ENCODE results near the gene FUBP3.
"Not testable (repeated sequence)": the region's sequence is repeated elsewhere in the genome, so short reads cannot be mapped to it uniquely, and the experiment has no call there.

Gene FUBP3

GRCh38 chr9:130543859-130544258 lies 35.5 kb upstream of the FUBP3 start:
- no peak overlapping the region for H3K4me3 Mint-ChIP-seq
- peaks cover 0 to 3% of the 10 kb centered on the region in 2 donors for H3K4me1 Mint-ChIP-seq
- H3K36me3 Mint-ChIP-seq: no peaks in the 10 kb centered on the region
- no peak for ATAC-seq (replicated peaks)
- peaks cover 44 to 51% of the 10 kb centered on the region in 2 donors for H3K27me3 Mint-ChIP-seq
- no peak for DNase-seq
- H3K9me3 Mint-ChIP-seq: peaks cover under 1 to 2% of the 10 kb centered on the region in 2 donors
- no peak overlapping the region for H3K27ac Mint-ChIP-seq

- Mint-ChIP-seq H3K27me3 (peaks cover 41 to 49% of the 10 kb centered on the region in 2 donors), H3K4me3 (no peak overlapping the region)
These were observed 35.0 kb upstream of the FUBP3 start for GRCh38 chr9:130544364-130544763.

GRCh38 chr9:130548103-130548502 lies 31.3 kb upstream of the FUBP3 start:
- Mint-ChIP-seq H3K9me3 (peaks cover 5% of the 10 kb centered on the region in 2 donors), H3K27me3 (peaks cover 25 to 26% of the 10 kb centered on the region in 2 donors), H3K4me1 (no peaks in the 10 kb centered on the region), H3K27ac (no peak overlapping the region), H3K4me3 (no peak overlapping the region), H3K36me3 (peaks cover 0 to 3% of the 10 kb centered on the region in 2 donors)
- no peak for DNase-seq
- ATAC-seq (replicated peaks): no peak

More at GRCh38 chr9:130544364-130544763, 35.0 kb upstream of the FUBP3 start:
- H3K36me3 Mint-ChIP-seq: peaks cover 0 to 3% of the 10 kb centered on the region in 2 donors
- peaks cover 0 to 3% of the 10 kb centered on the region in 2 donors for H3K4me1 Mint-ChIP-seq
- ATAC-seq (replicated peaks) (no peak), DNase-seq (no peak)
- peaks cover 5% of the 10 kb centered on the region in 2 donors for H3K9me3 Mint-ChIP-seq
- H3K27ac Mint-ChIP-seq: no peak overlapping the region

DNA sequence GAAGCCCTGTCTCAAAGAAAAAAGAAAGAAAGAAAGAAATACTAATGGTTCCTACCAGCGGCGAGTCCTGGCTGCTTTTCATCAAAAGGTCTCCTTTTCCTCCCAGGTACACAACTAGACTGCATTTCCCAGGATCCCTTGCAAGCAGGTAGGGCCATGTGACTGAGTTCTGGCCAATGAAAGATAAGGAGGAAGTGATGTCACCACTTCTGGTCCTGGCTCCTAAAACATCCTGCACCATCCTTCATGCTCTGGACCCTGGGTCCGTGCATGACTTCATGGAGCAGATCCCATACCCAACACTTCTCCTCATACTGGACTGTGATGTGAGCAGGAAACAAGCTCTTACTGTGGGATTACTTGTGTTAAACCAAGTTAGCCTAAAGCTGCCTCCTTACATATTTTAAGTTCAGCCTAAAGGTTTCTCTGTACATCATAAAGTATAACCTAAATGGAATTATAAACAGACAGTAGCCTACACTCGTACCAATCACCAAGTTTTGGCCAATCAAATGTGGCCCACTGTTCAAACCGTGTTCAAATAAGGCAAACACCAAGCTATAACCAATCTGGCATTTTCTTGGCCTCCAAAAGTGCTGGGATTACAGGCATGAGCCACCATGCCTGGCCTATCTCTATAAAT lies 30.2 kb upstream of the FUBP3 start:
- no peak for ATAC-seq (replicated peaks)
- DNase-seq: no peak
- Mint-ChIP-seq H3K4me3 (no peak overlapping the region), H3K4me1 (no peaks in the 10 kb centered on the region), H3K9me3 (peaks cover 5% of the 10 kb centered on the region in 2 donors), H3K36me3 (peaks cover 0 to 3% of the 10 kb centered on the region in 2 donors), H3K27ac (no peak overlapping the region), H3K27me3 (peaks cover 17 to 23% of the 10 kb centered on the region in 2 donors)

- H3K4me1 Mint-ChIP-seq: no peaks in the 10 kb centered on the region
- H3K27ac Mint-ChIP-seq: no peak overlapping the region
- no peaks in the 10 kb centered on the region for H3K9me3 Mint-ChIP-seq
- no peak for ATAC-seq (replicated peaks)
- peaks cover 22 to 48% of the 10 kb centered on the region in 2 donors for H3K27me3 Mint-ChIP-seq
- DNase-seq: no peak
- peak overlapping the region in 1 of 2 donors; percentile 19 for H3K4me3 Mint-ChIP-seq
- H3K36me3 Mint-ChIP-seq: no peaks in the 10 kb centered on the region
These were observed 24.8 kb upstream of the FUBP3 start for GRCh38 chr9:130554606-130555005.

DNA sequence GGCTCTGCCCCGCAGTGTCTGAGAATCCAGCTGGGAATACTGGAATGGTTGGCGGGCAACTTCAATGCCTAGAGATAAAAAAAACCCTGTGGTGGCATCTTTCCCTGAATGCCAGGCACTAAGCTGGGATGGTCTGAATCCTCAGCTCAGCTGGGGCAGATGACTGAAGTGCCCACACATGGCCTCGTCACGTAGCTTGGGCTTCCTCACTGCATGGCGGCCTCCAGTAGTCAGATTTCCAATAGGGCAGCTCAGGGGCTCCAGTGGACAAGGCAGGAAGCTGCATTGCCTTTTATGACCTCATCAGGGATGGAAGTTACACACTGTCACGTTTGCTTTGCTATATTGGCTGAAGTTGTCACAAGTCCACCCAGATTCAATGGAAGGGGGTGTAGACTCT lies 24.3 kb upstream of the FUBP3 start:
- Mint-ChIP-seq H3K36me3 (no peaks in the 10 kb centered on the region), H3K27me3 (peaks cover 22 to 48% of the 10 kb centered on the region in 2 donors), H3K9me3 (no peaks in the 10 kb centered on the region), H3K4me1 (no peaks in the 10 kb centered on the region), H3K4me3 (no peak overlapping the region), H3K27ac (no peak overlapping the region)
- DNase-seq (no peak), ATAC-seq (replicated peaks) (no peak)

- DNase-seq: no peak
- Mint-ChIP-seq H3K4me3 (no peak overlapping the region), H3K4me1 (no peaks in the 10 kb centered on the region), H3K36me3 (no peaks in the 10 kb centered on the region), H3K27me3 (peaks cover 22 to 48% of the 10 kb centered on the region in 2 donors), H3K9me3 (no peaks in the 10 kb centered on the region), H3K27ac (no peak overlapping the region)
- ATAC-seq (replicated peaks): no peak
These were observed 23.4 kb upstream of the FUBP3 start for GRCh38 chr9:130555968-130556367.

DNA sequence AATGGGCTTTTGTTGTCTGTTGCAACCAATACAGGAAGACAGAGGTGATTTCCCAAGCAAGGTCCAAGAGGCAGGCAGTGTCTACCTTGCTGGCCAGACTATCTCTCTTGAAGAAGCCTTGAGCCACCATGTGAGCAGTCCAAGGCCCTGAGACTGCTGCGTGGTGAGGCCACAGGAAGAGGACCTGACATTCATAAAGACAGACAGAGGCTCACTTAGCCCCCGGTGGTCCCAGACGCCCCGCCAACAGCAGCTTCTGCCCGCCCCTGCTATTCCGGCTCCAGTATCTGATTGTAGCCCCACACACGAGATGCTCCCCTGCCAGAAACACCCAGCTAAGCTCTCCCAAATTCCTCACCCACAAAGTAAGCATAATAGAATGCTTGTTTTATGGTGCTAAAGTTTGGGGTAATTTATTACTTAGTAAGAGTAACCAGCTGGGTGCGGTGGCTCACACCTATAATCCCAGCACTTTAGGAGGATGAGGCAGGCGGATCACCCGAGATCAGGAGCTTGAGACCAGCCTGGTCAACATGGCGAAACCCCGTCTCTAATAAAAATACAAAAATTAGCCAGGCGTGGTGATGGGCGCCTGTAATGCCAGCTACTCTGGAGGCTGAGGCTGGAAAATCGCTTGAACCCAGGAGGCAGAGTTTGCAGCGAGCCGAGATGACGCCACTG lies 22.8 kb upstream of the FUBP3 start:
- H3K4me1 Mint-ChIP-seq: no peaks in the 10 kb centered on the region
- H3K36me3 Mint-ChIP-seq: no peaks in the 10 kb centered on the region
- ATAC-seq (replicated peaks) (no peak), DNase-seq (no peak)
- no peak overlapping the region for H3K27ac Mint-ChIP-seq
- no peaks in the 10 kb centered on the region for H3K9me3 Mint-ChIP-seq
- H3K4me3 Mint-ChIP-seq: no peak overlapping the region
- H3K27me3 Mint-ChIP-seq: peaks cover 22 to 48% of the 10 kb centered on the region in 2 donors

DNA sequence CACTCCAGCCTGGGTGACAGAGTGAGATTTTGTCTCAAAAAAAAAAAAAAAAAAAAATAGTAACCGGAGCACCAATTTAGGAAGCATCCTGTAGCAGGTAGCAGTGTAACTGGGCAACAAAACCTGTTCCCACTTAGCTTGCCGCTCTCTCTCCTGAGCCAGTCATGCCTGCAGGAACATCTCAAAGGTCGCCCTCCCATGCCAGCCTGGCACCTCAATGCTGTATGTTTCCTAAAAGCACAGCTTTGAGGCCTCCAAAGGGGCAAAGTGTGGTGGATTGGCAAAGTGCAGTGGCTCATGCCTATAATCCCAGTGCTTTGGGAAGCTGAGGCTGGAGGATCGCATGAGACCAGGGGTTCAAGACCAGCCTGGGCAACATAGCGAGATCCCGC lies 22.3 kb upstream of the FUBP3 start:
- H3K36me3 Mint-ChIP-seq: no peaks in the 10 kb centered on the region
- ATAC-seq (replicated peaks): no peak
- no peaks in the 10 kb centered on the region for H3K9me3 Mint-ChIP-seq
- peaks cover 19 to 44% of the 10 kb centered on the region in 2 donors for H3K27me3 Mint-ChIP-seq
- DNase-seq: no peak
- H3K4me1 Mint-ChIP-seq: no peaks in the 10 kb centered on the region
- no peak overlapping the region for H3K27ac Mint-ChIP-seq
- no peak overlapping the region for H3K4me3 Mint-ChIP-seq

DNA sequence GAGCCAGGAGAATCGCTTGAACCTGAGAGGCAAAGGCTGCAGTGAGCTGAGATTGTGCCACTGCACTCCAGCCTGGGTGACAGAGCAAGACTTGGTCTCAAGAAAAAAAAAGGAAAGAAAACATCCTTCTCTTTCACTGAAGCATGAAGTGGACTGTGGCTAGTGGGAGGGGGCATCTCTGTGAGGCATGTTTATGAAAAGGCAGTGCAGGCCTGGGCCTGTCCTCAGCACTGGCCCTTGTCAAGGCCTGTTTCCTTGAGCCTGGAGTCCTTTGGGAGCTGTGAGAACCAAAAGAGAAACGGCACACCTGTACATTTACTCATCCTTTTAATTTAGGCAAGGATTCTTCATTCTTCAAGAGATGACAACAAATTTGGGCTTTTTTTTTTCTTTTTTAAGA lies 18.3 kb upstream of the FUBP3 start:
- Mint-ChIP-seq H3K4me1 (no peaks in the 10 kb centered on the region), H3K4me3 (no peak overlapping the region), H3K36me3 (no peaks in the 10 kb centered on the region), H3K27ac (no peak overlapping the region), H3K9me3 (no peaks in the 10 kb centered on the region), H3K27me3 (peaks cover 26 to 46% of the 10 kb centered on the region in 2 donors)
- no peak for ATAC-seq (replicated peaks)
- DNase-seq: no peak

- H3K27ac Mint-ChIP-seq; ATAC-seq (replicated peaks); DNase-seq; H3K4me1 Mint-ChIP-seq; H3K36me3 Mint-ChIP-seq; H3K4me3 Mint-ChIP-seq; H3K9me3 Mint-ChIP-seq: not testable (repeated sequence)
- H3K27me3 Mint-ChIP-seq: peaks cover 28 to 48% of the 10 kb centered on the region in 2 donors
These were observed 16.9 kb upstream of the FUBP3 start for GRCh38 chr9:130562525-130562924.

DNA sequence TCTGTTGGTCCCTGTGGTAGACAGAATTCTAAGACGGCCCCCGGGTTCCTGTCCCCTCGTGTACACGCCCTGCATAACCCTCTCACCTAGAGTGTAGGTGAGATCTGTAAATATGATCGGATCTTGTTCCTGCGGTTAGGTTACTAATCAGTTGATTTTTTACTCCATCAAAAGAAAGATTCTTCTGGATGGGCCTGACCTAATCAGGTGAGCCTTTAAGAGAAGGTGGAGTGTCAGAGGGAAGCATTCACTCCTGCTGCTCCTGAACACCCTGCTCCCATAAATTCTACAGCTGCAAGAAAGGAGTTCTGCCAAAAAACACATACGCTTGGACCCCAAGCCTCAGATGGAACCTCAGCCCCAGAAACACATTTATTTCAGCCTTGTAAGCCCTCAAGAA lies 15.6 kb upstream of the FUBP3 start:
- no peak overlapping the region for H3K27ac Mint-ChIP-seq

DNA sequence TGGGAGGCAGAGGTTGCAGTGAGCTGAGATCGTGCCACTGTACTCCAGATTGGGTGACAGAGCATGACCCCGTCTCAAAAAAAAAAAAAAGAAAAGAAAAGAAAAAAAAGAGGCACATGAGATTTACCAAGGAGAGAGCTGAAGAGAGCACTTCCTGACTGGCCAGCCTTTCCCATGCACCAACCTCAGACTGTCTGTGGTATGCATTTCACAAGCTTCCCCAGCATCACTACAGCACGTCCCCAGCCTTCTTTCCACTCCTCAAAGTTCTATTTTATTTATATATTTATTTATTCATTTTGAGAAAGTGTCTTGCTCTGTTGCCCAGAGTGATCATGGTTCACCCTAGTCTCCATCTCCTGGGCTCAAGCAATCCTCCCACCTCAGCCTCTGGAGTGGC lies 13.6 kb upstream of the FUBP3 start:
- no peaks in the 10 kb centered on the region for H3K4me1 Mint-ChIP-seq
- ATAC-seq (replicated peaks) (no peak), DNase-seq (no peak)
- H3K27ac Mint-ChIP-seq: no peak overlapping the region
- H3K9me3 Mint-ChIP-seq: no peaks in the 10 kb centered on the region
- H3K36me3 Mint-ChIP-seq: no peaks in the 10 kb centered on the region
- no peak overlapping the region for H3K4me3 Mint-ChIP-seq
- peaks cover 30 to 46% of the 10 kb centered on the region in 2 donors for H3K27me3 Mint-ChIP-seq

More for the DNA sequence above, 15.6 kb upstream of the FUBP3 start:
- DNase-seq: no peak
- Mint-ChIP-seq H3K4me3 (no peak overlapping the region), H3K4me1 (no peaks in the 10 kb centered on the region), H3K27me3 (peaks cover 30 to 52% of the 10 kb centered on the region in 2 donors), H3K36me3 (no peaks in the 10 kb centered on the region), H3K9me3 (no peaks in the 10 kb centered on the region)
- no peak for ATAC-seq (replicated peaks)

GRCh38 chr9:130570208-130570607 lies 9.2 kb upstream of the FUBP3 start:
- Mint-ChIP-seq H3K27ac (no peak overlapping the region), H3K4me3 (no peak overlapping the region), H3K36me3 (no peaks in the 10 kb centered on the region), H3K4me1 (no peaks in the 10 kb centered on the region), H3K27me3 (peaks cover 13 to 20% of the 10 kb centered on the region in 2 donors), H3K9me3 (no peaks in the 10 kb centered on the region)
- DNase-seq (no peak), ATAC-seq (replicated peaks) (no peak)

- no peak overlapping the region for H3K4me3 Mint-ChIP-seq
- no peak overlapping the region for H3K27ac Mint-ChIP-seq
- ATAC-seq (replicated peaks): no peak
- no peaks in the 10 kb centered on the region for H3K9me3 Mint-ChIP-seq
- DNase-seq: no peak
- H3K27me3 Mint-ChIP-seq: no peaks in the 10 kb centered on the region
- peaks cover 0 to 2% of the 10 kb centered on the region in 2 donors for H3K36me3 Mint-ChIP-seq
- H3K4me1 Mint-ChIP-seq: peaks cover 3 to 14% of the 10 kb centered on the region in 2 donors
These were observed 3.9 kb upstream of the FUBP3 start for GRCh38 chr9:130575514-130575913.
